ENCODE measurements around the gene MYL5.

MYL5 gene

DNA sequence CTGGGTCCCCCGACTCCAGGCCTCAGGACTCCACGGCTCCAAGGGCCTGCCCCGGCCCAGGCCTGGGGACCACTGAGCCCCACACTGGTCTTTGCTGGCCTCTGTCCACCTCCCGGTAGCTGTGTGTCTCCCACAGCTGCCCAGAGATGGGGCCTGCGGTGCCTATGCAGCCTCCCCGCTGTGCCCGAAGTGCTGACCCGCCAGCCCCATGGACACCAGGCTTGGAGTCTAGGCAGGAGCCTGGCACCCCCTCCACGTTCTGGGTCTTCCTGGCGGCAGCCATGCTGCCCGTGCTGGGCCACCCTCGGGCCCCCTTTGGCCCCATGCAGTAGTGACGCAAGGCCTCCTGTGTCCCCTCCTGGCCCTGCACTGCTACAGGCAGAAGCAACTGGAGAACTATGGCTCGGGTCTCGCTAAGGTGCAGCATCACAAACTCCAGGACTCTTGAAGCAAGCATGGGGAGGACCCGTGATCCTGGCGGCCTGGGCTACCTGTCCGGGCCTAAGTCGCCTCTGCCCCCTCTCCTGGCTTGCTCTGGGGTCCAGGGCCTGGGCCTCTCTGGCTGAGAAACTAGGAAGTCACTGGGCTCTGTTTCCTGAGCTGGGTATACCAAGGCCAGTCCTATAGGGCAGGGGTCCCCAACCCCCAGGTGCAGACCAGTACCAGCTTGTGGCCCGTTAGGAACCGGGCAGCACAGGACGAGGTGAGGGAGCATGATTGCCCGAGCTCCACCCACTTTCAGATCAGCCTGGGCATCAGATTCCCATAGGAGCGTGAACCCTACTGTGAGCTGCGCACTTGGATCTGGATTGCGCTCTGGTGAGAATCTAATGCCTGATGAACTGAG is 917 bp downstream of the MYL5 start:
- DNase-seq: no peak

DNA sequence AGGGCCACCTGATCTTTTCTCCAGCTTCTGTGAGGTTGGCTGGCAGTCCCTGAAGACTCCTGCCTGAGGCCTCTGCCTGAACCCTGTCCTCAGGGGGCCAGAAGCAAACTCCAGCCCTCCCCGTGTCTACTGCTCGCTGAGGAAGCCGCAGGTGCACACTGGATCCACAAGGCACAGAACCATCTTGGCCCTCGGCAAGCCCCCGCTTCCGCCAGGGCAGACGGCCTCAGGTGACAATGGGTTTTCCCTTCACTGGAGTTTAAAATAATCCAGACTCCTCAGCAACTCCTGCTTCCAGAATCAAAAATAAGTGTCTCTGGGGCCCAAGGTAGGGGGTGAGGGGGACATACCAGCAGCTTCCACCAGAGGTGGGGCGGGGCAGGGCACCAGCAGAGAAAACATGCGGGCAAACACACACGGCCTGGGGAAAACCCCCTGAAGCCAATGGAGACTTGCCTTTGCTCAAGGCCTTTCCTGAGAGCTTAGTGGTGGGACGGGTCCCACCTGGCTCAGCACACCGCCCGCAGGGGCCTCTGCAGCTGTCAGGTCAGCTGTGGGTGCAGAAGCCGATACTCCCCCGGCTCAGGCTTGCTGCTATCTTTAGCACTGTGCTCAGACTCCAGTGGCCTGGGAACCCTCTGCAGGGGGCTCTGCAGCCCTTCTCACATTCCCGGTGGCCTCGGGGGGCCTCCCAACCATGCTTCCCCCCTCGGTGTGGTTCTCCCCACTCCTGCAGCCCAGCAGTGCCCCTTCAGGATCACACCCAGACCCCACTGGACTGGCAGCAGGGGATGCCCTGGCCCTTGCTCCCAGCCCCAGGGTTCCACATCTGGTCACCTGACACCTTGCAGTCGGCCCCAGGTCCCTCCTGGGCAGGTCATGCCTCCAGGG is 1.9 kb downstream of the MYL5 start:
- no peak for DNase-seq

DNA sequence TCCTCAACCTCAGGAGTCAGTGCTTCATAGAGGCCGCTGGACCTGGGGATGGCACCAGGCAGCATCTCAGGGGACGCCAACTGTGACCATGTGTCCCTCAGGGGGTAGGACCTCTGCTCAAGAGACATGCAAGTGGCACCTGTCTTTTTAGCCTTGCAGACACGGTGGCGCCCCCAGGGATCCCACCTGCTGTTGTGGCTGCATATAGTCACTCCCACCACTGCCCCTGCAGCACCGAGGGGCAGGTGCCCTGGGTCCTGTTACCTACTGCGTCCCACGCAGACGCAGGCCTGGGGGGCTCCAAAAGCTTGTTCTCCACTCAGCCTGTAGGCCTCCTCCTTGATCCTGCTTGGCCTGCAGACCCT is 2.5 kb downstream of the MYL5 start:
- DNase-seq: no peak

DNA sequence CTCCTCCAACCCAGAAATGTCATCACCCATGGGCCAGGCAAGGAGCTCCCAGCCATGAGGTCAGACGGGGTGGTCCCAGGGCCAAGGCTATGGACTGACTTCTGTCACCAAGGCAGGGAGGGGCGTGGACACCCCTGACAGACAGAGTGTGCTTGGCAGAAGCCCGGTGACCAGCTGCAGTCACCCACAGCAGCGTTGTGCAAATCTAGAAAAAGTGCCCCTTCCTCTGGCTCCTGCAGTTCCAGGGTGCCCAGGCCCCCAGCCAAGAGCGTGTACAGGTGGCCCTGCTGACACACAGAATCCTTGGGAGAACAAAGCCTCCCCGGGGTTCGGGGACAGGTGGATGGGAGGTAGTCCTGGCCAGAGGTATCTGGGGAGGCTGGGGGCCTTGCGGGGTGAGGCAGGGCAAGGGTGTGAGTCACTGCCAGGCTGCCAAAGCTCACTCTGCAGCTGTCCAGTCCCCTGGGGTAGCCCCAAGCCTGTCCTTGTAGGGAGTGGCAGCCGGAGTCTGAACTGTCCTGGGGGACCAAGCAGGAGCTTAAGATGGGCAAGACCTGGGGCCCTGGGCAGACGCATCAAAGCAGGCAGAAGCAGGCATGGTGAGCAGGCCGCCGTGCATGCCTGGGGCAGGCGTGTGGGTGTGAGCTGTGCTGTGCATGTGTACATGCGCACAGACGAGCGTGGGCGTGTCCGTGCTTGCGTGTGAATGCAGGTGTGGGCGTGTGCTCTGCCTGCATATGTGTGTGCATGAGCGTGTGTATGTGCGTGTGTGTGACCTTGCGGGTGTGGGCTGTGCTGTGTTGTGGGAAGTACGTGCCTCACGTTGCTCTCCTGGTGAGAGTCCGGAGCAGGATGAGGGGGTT is 3.3 kb downstream of the MYL5 start:
- DNase-seq: no peak

DNA sequence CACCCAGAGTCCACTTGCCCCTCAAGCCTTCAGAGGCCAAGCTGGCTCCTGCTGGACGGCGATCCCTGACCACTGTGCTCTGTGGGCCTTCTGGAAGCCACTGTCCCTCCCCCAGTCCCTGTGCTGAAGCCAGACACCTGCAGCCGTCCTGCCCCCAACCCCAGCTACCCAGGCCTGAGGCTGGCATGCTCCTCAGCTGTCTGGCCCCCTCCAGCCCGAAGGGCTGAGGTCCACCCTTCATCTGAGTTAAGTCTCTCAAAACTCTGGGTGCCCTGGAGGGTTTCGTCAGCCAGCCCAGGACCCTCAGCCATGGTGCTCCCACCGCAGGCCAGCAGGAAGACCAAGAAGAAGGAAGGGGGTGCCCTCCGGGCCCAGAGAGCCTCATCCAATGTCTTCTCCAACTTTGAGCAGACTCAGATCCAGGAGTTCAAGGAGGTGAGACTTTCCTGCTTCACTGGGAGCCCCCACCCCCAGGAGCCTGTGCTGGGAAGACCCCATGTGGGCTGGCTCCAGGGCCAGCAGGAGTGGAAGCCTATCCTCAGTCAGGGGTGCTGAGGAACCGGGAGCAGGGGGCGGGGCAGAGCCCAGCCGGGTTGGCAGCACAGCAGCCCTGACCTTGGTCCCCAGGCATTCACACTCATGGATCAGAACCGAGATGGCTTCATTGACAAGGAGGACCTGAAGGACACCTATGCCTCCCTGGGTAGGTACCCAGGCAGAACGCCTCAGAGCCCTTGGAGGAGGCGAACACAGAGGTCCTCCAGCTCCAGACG is 4.2 kb downstream of the MYL5 start:
- no peak for DNase-seq

DNA sequence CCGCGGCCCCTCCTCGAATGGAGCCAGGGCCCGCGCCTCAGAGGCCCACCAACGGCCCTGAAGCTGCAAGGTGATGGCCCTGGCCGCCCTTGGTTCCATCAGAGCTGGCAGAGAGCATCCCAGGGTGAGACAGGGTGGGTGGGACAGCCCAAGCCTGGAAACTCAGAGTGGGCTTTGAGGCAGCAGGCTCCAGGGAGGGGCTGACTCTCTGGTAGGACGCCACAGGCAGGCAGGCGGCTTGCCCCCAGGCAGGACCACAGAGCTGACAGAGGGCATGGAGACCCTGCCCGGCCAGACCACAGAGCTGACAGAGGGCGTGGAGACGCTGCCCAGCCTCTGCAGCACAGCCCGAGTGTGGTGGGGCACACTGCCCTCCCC is 4.8 kb downstream of the MYL5 start:
- DNase-seq: no peak

DNA sequence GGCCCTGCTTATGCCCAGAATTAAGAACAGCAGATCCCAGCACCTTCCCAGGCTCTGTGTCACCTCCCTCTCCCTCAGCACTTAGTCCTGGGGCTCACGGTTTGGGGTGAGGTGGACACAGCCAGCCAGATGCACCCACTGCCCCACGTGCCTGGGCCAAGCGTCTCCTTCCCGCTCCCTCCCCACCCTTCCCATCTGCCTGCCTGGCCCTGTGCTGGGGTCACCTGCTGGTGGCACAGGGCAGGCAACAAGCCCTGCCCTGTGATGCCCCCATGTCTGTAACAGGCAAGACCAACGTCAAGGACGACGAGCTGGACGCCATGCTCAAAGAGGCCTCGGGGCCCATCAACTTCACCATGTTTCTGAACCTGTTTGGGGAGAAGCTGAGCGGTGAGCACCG is 5.3 kb downstream of the MYL5 start:
- DNase-seq: no peak

DNA sequence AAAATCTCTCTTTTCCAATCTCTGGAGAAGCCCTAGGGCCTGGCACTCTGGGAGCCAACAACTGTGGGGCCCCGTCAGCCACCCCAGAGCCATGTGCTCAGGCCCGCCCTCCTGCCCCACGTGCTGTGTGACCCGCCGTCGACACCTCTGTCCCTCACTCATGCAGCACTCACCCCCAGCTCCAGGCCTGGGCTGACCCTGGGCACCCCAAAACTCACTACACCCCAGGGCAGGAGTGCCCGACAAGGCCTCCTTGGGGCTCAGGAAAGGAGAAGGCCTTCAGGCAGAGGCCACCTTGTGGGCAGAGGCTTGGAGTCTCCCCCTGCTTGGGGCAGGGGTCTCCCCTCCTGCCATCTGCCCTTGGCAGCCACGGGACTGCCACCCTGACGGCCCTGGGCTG is 5.7 kb downstream of the MYL5 start:
- no peak for DNase-seq

DNA sequence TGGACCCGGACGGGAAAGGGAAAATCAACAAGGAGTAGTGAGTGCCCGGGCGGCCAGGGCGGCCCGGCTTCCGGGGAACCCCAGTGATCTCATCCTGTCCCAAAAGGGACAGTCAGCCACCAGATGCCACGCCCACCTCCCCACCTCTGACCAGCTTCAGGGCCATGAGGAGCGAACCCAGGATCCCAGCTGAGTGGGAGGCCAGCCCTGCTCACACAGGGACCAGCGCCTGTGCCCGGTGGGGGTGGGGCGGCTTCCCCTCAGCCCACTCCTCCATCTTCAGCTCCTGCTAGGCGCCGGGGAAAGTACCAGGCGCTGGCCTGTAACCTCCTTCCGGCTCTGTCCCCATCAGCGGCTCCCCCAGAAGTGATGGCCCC is 6.2 kb downstream of the MYL5 start:
- no peak for DNase-seq

DNA sequence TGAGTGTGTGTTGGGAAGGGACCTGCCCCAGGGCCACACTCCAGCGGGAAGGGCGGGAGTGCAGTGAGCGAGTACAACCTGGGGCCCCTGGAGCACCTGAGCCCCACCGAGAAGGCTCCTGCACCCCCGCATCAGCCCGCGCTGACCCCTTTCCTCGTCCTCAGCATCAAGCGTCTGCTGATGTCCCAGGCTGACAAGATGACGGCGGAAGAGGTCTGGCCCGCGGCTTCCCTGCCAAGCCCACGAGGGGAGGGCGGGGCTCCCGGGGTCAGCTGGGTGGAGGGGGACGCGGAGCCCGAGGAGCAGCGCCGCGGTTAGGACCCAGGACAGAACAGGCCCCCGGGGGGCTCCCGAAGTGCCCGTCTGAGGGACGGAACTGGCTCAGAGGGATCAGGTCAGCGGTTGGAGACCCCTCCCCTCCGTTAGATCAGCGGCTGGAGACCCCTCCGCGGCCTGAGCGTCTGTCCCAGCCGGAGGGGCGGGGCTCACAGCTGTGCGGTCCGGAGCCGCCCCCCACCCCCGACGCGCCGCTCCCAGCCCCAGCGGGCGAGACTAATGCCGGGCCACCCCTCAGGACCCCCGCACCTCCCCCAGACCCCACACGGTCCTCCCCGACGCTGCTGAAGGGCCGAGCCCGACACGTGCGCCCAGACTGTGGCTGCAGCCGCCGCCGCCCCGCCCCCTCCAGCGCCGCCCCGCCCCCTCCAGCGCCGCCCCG is 6.7 kb downstream of the MYL5 start:
- no peak for DNase-seq

DNA sequence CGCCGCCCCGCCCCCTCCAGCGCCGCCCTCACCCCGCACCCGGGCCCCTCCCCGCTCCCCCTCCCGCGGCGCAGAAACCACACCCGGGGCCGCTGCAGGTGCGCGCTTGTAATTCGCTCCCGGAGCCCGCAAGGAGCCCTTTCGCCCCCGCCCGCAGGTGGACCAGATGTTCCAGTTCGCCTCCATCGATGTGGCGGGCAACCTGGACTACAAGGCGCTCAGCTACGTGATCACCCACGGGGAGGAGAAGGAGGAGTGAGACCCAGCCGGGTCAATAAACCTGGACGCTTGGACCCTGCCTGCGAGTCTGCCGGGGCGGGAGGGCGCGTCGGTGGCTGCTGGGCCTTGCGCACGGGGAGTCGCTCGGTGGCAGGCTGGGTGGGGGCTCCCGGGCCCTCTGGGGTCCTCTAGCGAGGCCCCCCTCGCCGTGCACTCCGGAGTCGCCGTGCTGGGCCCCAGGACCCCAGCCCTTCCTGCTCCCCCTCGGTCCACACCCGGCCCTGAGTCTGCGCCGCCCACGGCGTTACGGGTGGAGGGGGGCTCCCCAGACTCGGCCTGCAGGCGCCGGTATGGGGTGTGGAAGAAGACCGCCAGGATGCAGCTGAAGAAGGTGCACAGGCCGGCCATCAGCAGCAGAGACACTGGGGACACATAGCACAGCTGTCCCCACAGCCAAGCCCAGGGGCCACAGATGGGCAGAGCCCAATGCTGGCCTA is 7.6 kb downstream of the MYL5 start:
- DNase-seq: peak; percentile 31

DNA sequence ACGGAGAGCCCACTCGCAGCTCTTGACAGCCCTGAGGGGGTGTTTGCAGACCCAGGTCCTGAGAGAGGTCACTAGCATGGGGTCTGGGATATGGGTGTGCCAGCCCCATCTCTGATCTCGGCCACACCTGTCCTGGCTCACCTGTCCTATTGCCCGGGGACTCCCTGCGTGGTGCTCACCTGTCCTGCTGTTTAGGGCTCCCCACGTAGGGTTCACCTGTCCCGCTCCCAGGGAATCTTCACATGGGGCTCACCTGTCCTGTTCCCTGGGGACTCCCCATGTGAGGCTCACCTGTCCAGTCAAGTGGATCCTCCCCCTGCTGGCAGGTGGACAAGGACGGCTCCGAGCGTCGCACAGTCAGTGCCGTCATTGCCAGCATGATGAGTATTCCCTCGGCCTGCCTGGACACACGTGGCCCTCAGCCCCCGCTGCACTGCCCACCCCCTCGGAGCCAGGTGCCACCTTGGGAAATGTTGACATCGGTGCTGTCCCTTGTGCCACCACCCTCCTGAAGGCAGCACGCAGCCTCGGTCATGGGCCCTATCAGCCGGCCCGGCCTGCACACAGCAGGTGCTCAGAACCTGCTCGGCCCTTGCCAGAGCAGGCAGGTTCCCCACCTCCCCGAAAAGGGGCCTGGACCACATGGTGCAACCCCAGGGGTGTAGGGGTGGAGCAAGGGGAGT is 8.3 kb downstream of the MYL5 start:
- no peak for DNase-seq

DNA sequence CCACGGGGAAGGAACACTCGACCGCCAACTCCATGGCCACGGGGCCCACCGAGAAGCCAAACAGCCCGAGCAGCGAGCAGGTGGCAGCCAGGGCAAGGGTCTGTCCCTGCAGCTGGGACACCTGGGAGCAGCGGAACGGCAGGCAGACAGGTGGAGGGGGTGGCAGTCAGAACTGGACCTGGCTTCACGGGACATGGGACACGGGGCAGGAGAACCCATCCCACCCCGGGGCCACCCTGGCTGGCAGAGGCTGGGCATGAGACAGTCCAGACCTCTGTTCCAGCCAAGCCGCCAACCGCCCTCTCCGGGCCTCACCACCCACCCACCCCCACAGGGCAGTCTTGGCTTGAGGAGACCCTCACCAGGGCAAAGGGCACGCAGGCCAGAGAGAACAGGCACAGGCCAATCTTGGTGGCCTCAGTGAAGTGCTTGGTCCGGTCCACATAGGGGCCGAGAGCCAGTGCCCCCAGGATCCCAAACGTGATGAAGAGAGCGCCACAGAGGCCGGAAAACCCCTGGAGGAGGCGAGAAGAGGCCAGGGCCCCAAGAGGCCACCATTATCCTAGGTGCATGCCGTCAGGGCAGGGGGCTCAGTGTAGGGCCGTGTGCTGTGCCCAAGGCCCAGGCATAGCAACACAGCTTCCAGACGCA is 9.0 kb downstream of the MYL5 start:
- no peak for DNase-seq

DNA sequence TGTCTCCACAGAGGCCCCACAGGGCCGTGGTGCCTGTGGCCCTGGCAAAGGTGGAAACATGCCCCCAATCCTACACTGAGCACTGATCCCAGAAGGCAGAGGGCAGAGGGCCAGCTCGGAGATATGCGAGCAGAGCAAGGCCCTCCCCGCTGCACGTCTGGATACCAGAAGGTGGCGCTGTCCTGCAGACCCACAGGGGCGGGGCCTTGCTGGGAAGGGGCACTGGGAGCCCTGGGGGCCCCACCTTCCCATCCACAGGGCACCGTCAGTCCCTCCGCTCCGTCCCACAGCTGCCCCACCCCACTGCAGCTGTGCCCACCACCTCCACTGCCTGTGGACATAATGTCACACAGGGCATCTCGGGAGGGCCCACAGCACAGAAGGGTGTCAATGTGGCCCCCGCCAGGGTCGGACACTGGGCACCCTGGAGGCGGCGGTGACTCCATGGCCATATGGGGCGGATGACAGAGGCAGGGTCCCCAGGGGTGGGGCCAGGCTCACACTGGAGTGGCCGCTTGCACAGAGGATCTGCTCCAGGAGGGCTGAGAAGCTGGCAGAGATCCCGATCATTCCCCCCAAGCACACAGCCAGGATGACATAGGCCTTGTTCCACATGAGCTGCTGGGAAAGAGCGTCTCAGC is 9.8 kb downstream of the MYL5 start:
- peak; percentile 11 for DNase-seq

DNA sequence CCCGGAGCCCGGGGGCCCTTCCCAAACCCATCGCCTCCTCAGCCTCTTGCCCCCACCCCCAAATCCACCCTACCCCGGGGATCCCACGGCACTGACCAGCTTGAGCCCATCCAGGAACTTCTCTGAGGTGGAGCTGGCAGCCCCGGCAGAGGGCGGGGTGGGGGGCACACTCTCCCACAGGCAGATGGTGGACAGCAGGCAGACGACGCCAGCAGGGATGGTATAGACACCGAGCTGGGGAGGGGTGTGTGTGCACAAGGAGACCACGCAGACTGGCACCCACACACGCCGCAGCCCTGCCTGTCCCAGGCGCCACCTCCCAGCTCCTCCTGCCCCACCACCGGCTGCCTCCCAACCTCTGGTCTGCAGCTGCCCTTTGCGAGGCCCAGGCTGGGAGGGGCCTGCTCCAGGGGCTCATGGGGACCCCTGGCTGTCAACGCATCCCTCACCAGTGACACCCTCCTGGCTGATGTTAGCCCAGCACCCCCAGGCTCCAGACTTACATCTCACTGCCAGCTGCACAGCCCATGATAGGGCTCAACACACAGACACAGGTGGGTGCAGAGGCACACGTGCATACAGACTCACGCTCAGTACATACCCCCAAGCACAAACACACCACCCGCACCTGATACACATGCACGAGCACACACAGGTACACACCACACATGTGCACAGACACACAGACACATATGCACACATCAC is 10.4 kb downstream of the MYL5 start:
- no peak for DNase-seq

DNA sequence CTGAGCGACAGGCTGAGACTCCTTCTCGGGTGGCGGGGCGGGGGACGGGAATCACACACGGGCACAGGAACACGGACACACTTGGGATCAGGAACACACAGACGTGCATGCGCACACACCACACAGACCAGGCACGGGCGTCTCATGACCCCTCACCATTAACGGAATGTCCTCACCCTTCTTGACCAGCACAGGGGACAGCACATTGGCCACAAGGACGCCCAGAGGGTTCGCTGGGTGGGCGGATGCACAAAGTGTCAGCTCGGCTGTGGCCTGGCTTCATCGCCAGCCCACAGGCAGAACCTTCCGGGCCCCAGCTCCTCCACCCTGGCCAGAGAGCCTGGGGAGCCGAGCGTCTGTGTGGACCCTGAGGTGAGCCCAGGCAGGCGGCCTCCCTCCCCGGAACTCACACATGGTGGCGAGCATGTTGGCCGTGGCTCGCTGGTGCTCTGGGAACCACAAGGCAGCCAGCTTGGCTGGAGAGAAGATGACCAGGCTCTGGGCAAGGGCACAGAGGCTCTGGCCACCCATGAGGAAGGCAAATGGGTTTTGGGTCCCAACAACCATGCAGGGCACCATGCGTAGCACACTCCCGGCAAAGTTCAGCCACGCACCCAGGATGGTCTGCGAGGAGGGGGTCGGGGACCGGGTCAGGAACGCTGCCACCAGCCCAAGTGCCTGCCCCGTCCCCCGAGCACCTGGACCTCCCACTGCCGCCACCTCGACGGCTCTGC is 11.5 kb downstream of the MYL5 start:
- no peak for DNase-seq

DNA sequence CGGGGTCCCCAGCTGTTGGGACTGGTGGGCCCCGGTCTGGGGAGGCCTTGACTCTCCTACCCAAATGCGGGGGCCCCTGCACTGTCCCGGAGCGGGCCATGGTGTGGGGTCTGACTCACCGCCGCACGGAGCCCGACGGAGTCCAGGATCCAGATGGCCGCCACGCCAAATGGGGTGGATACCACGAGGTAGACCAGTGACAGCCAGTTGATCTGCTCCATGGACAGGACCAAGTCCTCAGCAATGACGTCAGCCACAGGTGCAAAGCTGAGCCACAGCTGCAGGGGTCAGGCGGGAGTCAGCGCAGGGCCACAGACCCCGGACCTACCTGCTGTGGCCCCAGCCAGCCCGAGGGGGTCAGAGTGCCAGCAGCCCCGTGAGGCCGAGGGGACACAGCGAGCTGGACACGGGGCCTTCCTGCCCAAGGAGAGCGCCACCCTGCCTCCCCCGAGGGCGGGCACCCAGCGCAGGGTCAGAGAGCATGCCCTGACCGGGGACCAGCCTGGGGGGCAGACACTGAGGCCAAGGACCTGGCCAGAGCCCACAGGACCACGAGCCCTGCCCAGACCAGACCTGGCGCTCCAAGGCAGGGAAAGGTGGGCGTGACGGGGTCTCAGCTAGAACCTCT is 12.2 kb downstream of the MYL5 start:
- DNase-seq: no peak

Measured in NCI-H2107 (cell line).